Small intestine (tissue), 7 donors: ENCODE results near the gene SLC16A6. TPM values are rescaled to one million over a fixed set of nuclear protein-coding genes. Genes with fewer than 3 reads are reported as not detected.
"Not testable (repeated sequence)": the region's sequence is repeated elsewhere in the genome, so short reads cannot be mapped to it uniquely, and the experiment has no call there.

ENCODE experiments used
- DNase-seq, 2 donors: peaks; one replicate each; pipeline versions ENCODE4 v3.0.0 to v3.0.0-alpha.2; 2013
- FAIRE-seq: peaks from 2 replicates; lab custom pipeline; 2012; peaks lifted over from hg19 to GRCh38; lab: Jason Lieb, UNC
- H3K27ac ChIP-seq, 3 donors: one replicate each; pipeline ENCODE4 v1.5.1; 2013; ENCODE audit warnings: low read length in 2 of 3, mild to moderate bottlenecking in 2 of 3, control low read depth in 1 of 3, inconsistent platforms in 1 of 3, low read depth in 1 of 3, moderate library complexity in 1 of 3
- H3K27me3 ChIP-seq, 3 donors: one replicate each; pipeline ENCODE4 v1.6.1; 2013; ENCODE audit warnings: low read length in 3 of 3, inconsistent platforms in 1 of 3; ENCODE audit not compliant: control insufficient read depth in 3 of 3, insufficient read depth in 3 of 3
- H3K36me3 ChIP-seq, 3 donors: one replicate each; pipeline ENCODE4 v1.6.1; 2013; ENCODE audit warnings: low read length in 3 of 3, inconsistent platforms in 1 of 3, low read depth in 1 of 3, mild to moderate bottlenecking in 1 of 3, moderate library complexity in 1 of 3; ENCODE audit not compliant: control insufficient read depth in 3 of 3, insufficient read depth in 2 of 3
- H3K4me1 ChIP-seq, 3 donors: one replicate each; pipeline ENCODE4 v1.6.1; 2013; ENCODE audit warnings: low read length in 2 of 3, inconsistent platforms in 1 of 3, low read depth in 1 of 3, mild to moderate bottlenecking in 1 of 3, moderate library complexity in 1 of 3; ENCODE audit not compliant: control insufficient read depth in 3 of 3, insufficient read depth in 2 of 3
- H3K4me3 ChIP-seq, 3 donors: one replicate each; pipeline ENCODE4 v1.5.1; 2013; ENCODE audit warnings: low read length in 3 of 3, control low read depth in 1 of 3, inconsistent platforms in 1 of 3, low read depth in 1 of 3, mild to moderate bottlenecking in 1 of 3, moderate library complexity in 1 of 3
- H3K9me3 ChIP-seq, 2 donors: one replicate each; pipeline ENCODE4 v1.6.1; 2013; ENCODE audit warnings: low read depth in 1 of 2, low read length in 1 of 2; ENCODE audit not compliant: control insufficient read depth in 2 of 2, insufficient read depth in 1 of 2
- WGBS, 3 donors: extraction: QIAGEN DNeasy Blood & Tissue Kit; methylation state at CpG; one replicate each; pipeline ENCODE4 v1.1.7; 2013; 5-methylcytosine and 5-hydroxymethylcytosine counted together
- polyA plus RNA-seq, 4 donors: library from polyadenylated mRNA; stranded (reverse) in 3 of 4; unstranded in 1 of 4; fragments of 200-250 nt in 3 of 4; fragments of 120-200 nt in 1 of 4; gene quantifications; one replicate each; pipeline versions ENCODE4 v1.2.1 to v1.2.3, GENCODE V29; 2013
- donor health status: healthy with polysubstance abuse.
- donor health status: control.
- donor health status: control.
- donor health status: Bipolar disorder and iron deficiency.
- donor health status: healthy.

SLC16A6 gene
- polyA plus RNA-seq, 4 donors, result 0.18 to 0.25 TPM; not detected in 2

DNA sequence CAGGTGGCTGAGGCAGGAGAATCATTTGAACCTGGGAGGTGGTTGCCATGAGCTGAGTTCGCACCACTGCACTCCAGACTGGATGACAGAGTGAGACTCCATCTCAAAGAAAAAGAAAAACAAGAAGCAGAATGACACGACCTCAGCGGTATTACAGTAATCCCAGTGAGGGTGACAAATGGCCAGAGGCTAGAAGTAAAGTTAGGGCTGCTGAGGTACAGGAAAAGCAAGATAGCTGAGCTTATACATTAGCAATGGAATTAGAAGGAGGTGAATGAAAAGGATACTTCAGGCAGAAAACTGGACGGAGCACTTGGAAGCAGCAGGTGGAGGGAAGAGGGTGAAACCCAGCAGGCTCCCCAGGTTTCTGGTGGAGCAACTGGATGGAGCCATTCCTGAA is 69.1 kb downstream of the SLC16A6 start:
- no peaks in the 10 kb centered on the region for H3K27me3 ChIP-seq
- H3K4me3 ChIP-seq, result no peak overlapping the region
- H3K9me3 ChIP-seq, result no peaks in the 10 kb centered on the region
- no peaks in the 10 kb centered on the region for H3K36me3 ChIP-seq
- DNase-seq (no peak), FAIRE-seq (no peak)
- no peaks in the 10 kb centered on the region for H3K4me1 ChIP-seq
- 75 to 88% (median 82%) methylated on average over 4 of the region's 4 CpGs for WGBS, 3 donors
- H3K27ac ChIP-seq, result no peak overlapping the region

DNA sequence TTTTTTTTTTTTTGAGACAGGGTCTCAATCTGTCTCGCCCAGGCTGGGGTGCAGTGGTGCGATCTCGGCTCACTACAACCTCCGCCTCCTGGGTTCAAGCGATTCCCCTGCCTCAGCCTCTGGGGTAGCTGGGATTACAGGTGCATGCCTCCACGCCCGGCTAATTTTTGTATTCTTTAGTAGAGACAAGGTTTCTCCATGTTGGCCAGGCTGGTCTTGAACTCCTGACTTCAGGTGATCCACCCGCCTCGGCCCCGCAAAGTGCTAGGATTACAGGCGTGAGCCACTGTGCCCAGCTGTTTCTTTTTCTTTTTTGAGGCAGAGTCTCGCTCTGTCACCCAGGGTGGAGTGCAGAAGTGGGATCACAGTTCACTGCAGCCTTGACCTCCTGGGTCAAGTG is 70.1 kb downstream of the SLC16A6 start:
- H3K27me3 ChIP-seq, H3K4me3 ChIP-seq, H3K4me1 ChIP-seq, H3K9me3 ChIP-seq, FAIRE-seq, H3K36me3 ChIP-seq, DNase-seq, H3K27ac ChIP-seq: not testable (repeated sequence)
- 88 to 95% (median 94%) methylated on average over 12 of the region's 12 CpGs for WGBS, 3 donors

DNA sequence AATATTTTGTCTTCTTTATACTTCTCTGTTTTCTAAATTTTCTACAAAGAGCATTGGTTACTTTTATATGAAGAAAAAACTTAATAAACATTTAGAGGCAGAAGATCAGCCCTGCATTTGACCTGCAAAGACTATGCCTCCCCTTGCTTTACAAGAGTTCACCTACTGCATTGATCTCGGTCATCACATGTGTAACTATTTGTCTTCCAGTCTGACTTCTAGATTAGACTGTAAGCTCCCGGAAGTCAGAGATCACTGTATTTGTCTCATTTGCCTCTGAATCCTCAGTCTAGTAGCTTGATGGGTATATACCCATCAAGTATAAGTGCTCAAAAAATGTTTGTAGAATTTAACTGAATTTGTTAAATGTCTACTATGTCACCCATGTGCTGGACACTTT is 70.7 kb downstream of the SLC16A6 start:
- not testable (repeated sequence) for FAIRE-seq, H3K9me3 ChIP-seq, H3K27me3 ChIP-seq, H3K4me1 ChIP-seq, H3K36me3 ChIP-seq, H3K4me3 ChIP-seq, H3K27ac ChIP-seq, DNase-seq
- 60 to 95% (median 82%) methylated on average over 1 to 2 of the region's 2 CpGs for WGBS, 3 donors

DNA sequence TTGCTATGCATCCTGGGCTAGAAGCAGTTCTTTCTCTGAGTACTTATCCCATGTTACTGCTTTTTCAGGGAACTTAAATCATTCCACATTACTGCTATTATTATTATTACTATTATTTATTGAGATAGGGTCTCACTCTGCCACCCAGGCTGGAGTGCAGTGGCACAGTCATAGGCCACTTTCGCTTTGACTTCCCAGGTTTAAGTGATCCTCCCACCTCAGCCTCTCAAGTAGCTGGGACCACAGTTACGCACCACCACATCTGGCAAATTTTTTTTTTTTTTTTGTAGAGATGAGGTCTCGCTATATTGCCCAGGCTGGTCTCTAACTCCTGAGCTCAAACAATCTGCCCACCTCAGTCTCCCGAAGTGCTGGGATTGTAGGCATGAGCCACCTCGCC is 71.5 kb downstream of the SLC16A6 start:
- H3K9me3 ChIP-seq, FAIRE-seq, DNase-seq, H3K4me3 ChIP-seq, H3K4me1 ChIP-seq, H3K27ac ChIP-seq, H3K36me3 ChIP-seq, H3K27me3 ChIP-seq: not testable (repeated sequence)
- WGBS, 3 donors, result 82 to 92% (median 91%) methylated on average over 5 of the region's 5 CpGs

Other genes with a start within 250 kb of the SLC16A6 start
- 10 to 100 TPM; 29.1 to 50.8 (median 33.9) TPM for gene AMZ2, start 43.1 kb downstream of the SLC16A6 start, polyA plus RNA-seq
- gene ARSG, start 368 bp upstream of the SLC16A6 start, polyA plus RNA-seq, result 1 to 10 TPM in 2 of 4 donors, under 1 TPM in 1, not detected in 1; 0.81 to 1.6 (median 1.3) TPM
- 10 to 100 TPM; 11.6 to 26.2 (median 19.9) TPM for gene WIPI1, start 166.4 kb upstream of the SLC16A6 start, polyA plus RNA-seq
- gene PRKAR1A, start 221.3 kb upstream of the SLC16A6 start, polyA plus RNA-seq, result 100 to 1,000 TPM in 1 of 4 donors, 10 to 100 TPM in 3; 22.4 to 124 (median 47.2) TPM